HCT116 (cell line): ENCODE measurements around the gene PPP1R14C. TPM values are rescaled to one million over a fixed set of nuclear protein-coding genes. Genes with fewer than 3 reads are reported as not detected.
A peak's percentile ranks its signal among the peaks of the same experiment; 100 is the strongest.

Experiments used
- ATAC-seq: fragments of 200-7000 bp; cut with Tn5 transposase; 2 replicates; pipeline ENCODE4 v1.9.1; 2020; ENCODE audit warnings: mild to moderate bottlenecking, moderate library complexity
- Bru-seq: library from RNA; stranded (reverse); fragments of 400-500 nt; gene quantifications from one replicate; lab custom pipeline; 2021; lab: Mats Ljungman, UMichigan
- BruChase-seq, 2 experiments: library from RNA; stranded (reverse); fragments of 400-500 nt; gene quantifications; one replicate each; lab custom pipeline; 2021; lab: Mats Ljungman, UMichigan
- BruUV-seq: library from RNA; stranded (reverse); fragments of 400-500 nt; replicated peaks from 2 replicates; lab custom pipeline; 2021; lab: Mats Ljungman, UMichigan
- CTCF ChIA-PET: fragments of 300-600 bp; sonication (Branson Sonifier 250); formaldehyde crosslinking; loops from one replicate; lab custom pipeline; 2021; ENCODE audit warnings: antibody characterized with exemption; lab: Charles Lee
- POLR2A ChIA-PET: fragments of 300-600, 350-600 bp; sonication (Branson Sonifier 250); formaldehyde crosslinking; loops from one replicate; lab custom pipeline; 2021; ENCODE audit warnings: antibody characterized with exemption; lab: Charles Lee
- RAD21 ChIA-PET, 2 experiments: fragments of 300-600 bp; sonication (Branson Sonifier 250); formaldehyde crosslinking; loops; one replicate each; lab custom pipeline; 2023; ENCODE audit warnings: low total read pairs in 2 of 2; ENCODE audit not compliant: uncharacterized antibody in 2 of 2, unreplicated experiment in 2 of 2, low non-redundant PET in 1 of 2; lab: Charles Lee
- DNase-seq: peaks from one replicate; pipeline ENCODE4 v3.0.0-alpha.2; 2010; ENCODE audit warnings: low read depth, low spot score
- H2AFZ ChIP-seq: fragments of 200-600 bp; shearing (Covaris generic), sonication (generic); 2 replicates; pipeline ENCODE4 v1.6.1; 2017; ENCODE audit warnings: low read depth, mixed run types, mixed read lengths, antibody characterized with exemption, low read length; ENCODE audit not compliant: poor library complexity, severe bottlenecking
- H3K27ac ChIP-seq: 2 replicates; pipeline ENCODE4 v1.5.1; 2012; ENCODE audit warnings: low read depth, low read length
- H3K27me3 ChIP-seq: fragments of 200-600 bp; sonication (generic); 2 replicates; pipeline ENCODE4 v1.6.1; 2016; ENCODE audit warnings: mixed run types, low read length, mixed read lengths; ENCODE audit not compliant: insufficient read depth
- H3K36me3 ChIP-seq, 2 experiments: fragments of 200-500 bp in 1 of 2; fragments of 200-600 bp in 1 of 2; sonication (Bioruptor generic) in 1 of 2; sonication (generic) in 1 of 2; 2 replicates each; pipeline versions ENCODE4 v1.5.1 to v1.6.1; 2014 to 2016; ENCODE audit warnings: low read length in 2 of 2, inconsistent platforms in 1 of 2, mixed read lengths in 1 of 2, mixed run types in 1 of 2; ENCODE audit not compliant: insufficient read depth in 2 of 2, control insufficient read depth in 1 of 2
- H3K4me1 ChIP-seq, 2 experiments: fragments of 200-600 bp in 1 of 2; sonication (generic) in 1 of 2; 2 replicates each; pipeline versions ENCODE4 v1.5.1 to v1.6.1; 2012 to 2017; ENCODE audit warnings: low read length in 2 of 2, inconsistent platforms in 1 of 2, mild to moderate bottlenecking in 1 of 2, mixed read lengths in 1 of 2, mixed run types in 1 of 2, moderate library complexity in 1 of 2; ENCODE audit not compliant: insufficient read depth in 2 of 2, control insufficient read depth in 1 of 2
- H3K4me2 ChIP-seq: fragments of 200-600 bp; sonication (generic); 2 replicates; pipeline ENCODE4 v1.6.1; 2017; ENCODE audit warnings: mixed run types, low read length, mixed read lengths
- H3K4me3 ChIP-seq, 2 experiments: fragments of 200-600 bp in 1 of 2; sonication (generic) in 1 of 2; replicated peaks in 1 of 2; 2 replicates each; pipeline ENCODE4 v1.5.1; 2011 to 2016; ENCODE audit warnings: low read length in 2 of 2, control low read depth in 1 of 2, low read depth in 1 of 2, mild to moderate bottlenecking in 1 of 2, mixed read lengths in 1 of 2, mixed run types in 1 of 2
- H3K79me2 ChIP-seq: fragments of 200-600 bp; sonication (generic); 2 replicates; pipeline ENCODE4 v1.6.1; 2017; ENCODE audit warnings: mild to moderate bottlenecking, mixed run types, low read length, moderate library complexity, mixed read lengths; ENCODE audit not compliant: insufficient read depth
- H3K9ac ChIP-seq: fragments of 200-600 bp; sonication (generic); 2 replicates; pipeline ENCODE4 v1.6.1; 2016; ENCODE audit warnings: low read length, mixed read lengths
- H3K9me2 ChIP-seq: fragments of 200-600 bp; sonication (generic), shearing (Covaris generic); 2 replicates; pipeline ENCODE4 v1.6.1; 2017; ENCODE audit warnings: mixed run types, mild to moderate bottlenecking, moderate library complexity; ENCODE audit not compliant: insufficient read depth
- H3K9me3 ChIP-seq, 2 experiments: fragments of 200-500 bp in 1 of 2; fragments of 200-600 bp in 1 of 2; sonication (Bioruptor generic) in 1 of 2; sonication (generic) in 1 of 2; 2 replicates each; pipeline ENCODE4 v1.6.1; 2014 to 2017; ENCODE audit warnings: low read length in 2 of 2, mixed read lengths in 2 of 2, inconsistent platforms in 1 of 2, low read depth in 1 of 2, mild to moderate bottlenecking in 1 of 2, mixed run types in 1 of 2, moderate library complexity in 1 of 2; ENCODE audit not compliant: control insufficient read depth in 1 of 2, insufficient read depth in 1 of 2
- H4K20me1 ChIP-seq: fragments of 200-600 bp; sonication (generic), shearing (Covaris generic); 2 replicates; pipeline ENCODE4 v1.6.1; 2017; ENCODE audit warnings: mixed run types, mild to moderate bottlenecking, moderate library complexity; ENCODE audit not compliant: insufficient read depth
- ATF3 ChIP-seq: IDR thresholded peaks from 2 replicates; pipeline ENCODE4 v1.6.1; 2012
- CBX3 ChIP-seq: IDR thresholded peaks from 2 replicates; pipeline ENCODE4 v1.6.1; 2012; ENCODE audit warnings: low read depth
- CEBPB ChIP-seq: IDR thresholded peaks from 2 replicates; pipeline ENCODE4 v1.6.1; 2012; ENCODE audit warnings: low read depth
- CTCF ChIP-seq, 3 experiments: fragments of 200-600 bp in 1 of 3; sonication (generic) in 1 of 3; IDR thresholded peaks in 2 of 3; conservative IDR thresholded peaks in 1 of 3; 2 replicates each; pipeline ENCODE4 v1.5.1; 2012 to 2017; ENCODE audit warnings: low read depth in 2 of 3, low read length in 2 of 3, antibody characterized with exemption in 1 of 3, borderline replicate concordance in 1 of 3, control low read depth in 1 of 3, mild to moderate bottlenecking in 1 of 3, mixed read lengths in 1 of 3, mixed run types in 1 of 3, moderate library complexity in 1 of 3; ENCODE audit not compliant: insufficient read depth in 1 of 3
- EGR1 ChIP-seq: IDR thresholded peaks from 2 replicates; pipeline ENCODE4 v1.6.1; 2012; ENCODE audit warnings: low read depth
- EZH2phosphoT487 ChIP-seq: fragments of 200-600 bp; IDR thresholded peaks from 2 replicates; pipeline ENCODE4 v1.6.1; 2018; ENCODE audit warnings: antibody characterized with exemption, borderline replicate concordance
- FOSL1 ChIP-seq: IDR thresholded peaks from 2 replicates; pipeline ENCODE4 v1.6.1; 2012; ENCODE audit warnings: low read depth
- JUND ChIP-seq: IDR thresholded peaks from 2 replicates; pipeline ENCODE4 v1.6.1; 2012
- MAX ChIP-seq: IDR thresholded peaks from 2 replicates; pipeline ENCODE4 v1.6.1; 2012
- POLR2A ChIP-seq: IDR thresholded peaks from 2 replicates; pipeline ENCODE4 v1.7.0; 2011; ENCODE audit warnings: borderline replicate concordance; ENCODE audit not compliant: insufficient read depth, insufficient read length; ENCODE audit errors: extremely low read depth
- POLR2AphosphoS5 ChIP-seq: IDR thresholded peaks from 2 replicates; pipeline ENCODE4 v1.6.1; 2011; ENCODE audit warnings: mild to moderate bottlenecking, low read depth, low read length, moderate library complexity
- SIN3A ChIP-seq: IDR thresholded peaks from 2 replicates; pipeline ENCODE4 v1.6.1; 2012; ENCODE audit warnings: low read depth
- SP1 ChIP-seq: IDR thresholded peaks from 2 replicates; pipeline ENCODE4 v1.6.1; 2012; ENCODE audit warnings: low read depth
- TCF7L2 ChIP-seq: IDR thresholded peaks from 2 replicates; pipeline ENCODE4 v1.7.0; 2011; ENCODE audit warnings: borderline replicate concordance, inconsistent platforms; ENCODE audit not compliant: insufficient read depth, insufficient read length; ENCODE audit errors: extremely low read depth
- YY1 ChIP-seq: IDR thresholded peaks from 2 replicates; pipeline ENCODE4 v1.6.1; 2011; ENCODE audit warnings: low read length, low read depth, moderate library complexity, mild to moderate bottlenecking; ENCODE audit not compliant: insufficient replicate concordance; ENCODE audit errors: extremely low read depth
- ZFX ChIP-seq: fragments of 450-650 bp; IDR thresholded peaks from 2 replicates; pipeline ENCODE4 v1.6.1; 2017
- intact Hi-C: fragments of 100-400 bp; cut with micrococcal nuclease; formaldehyde crosslinking; loops from 2 replicates; pipeline ENCODE4 v1.10.0; 2022
- long read RNA-seq: library from polyadenylated mRNA; unstranded; transcript quantifications from one replicate; pipeline ENCODE4 v2.0.0, GENCODE V29; 2021; ENCODE audit not compliant: unreplicated experiment
- polyA plus RNA-seq: library from polyadenylated mRNA; unstranded; fragments of >200 nt; gene quantifications from 2 replicates; pipeline ENCODE4 v1.2.1, GENCODE V29; 2012; ENCODE audit warnings: missing spikeins
- total RNA-seq: library from RNA; stranded (reverse); gene quantifications from one replicate; pipeline ENCODE4 v1.2.1, GENCODE V29; 2021; ENCODE audit not compliant: unreplicated experiment
- TF ChIP-seq, protein P1 (sequence below): IDR thresholded peaks from 2 replicates; pipeline ENCODE4 v1.6.1; 2012; ENCODE audit warnings: low read depth

PPP1R14C gene, protein sequence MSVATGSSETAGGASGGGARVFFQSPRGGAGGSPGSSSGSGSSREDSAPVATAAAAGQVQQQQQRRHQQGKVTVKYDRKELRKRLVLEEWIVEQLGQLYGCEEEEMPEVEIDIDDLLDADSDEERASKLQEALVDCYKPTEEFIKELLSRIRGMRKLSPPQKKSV
- total RNA-seq (7.8 TPM), Bru-seq, nascent RNA (percentile 46 among the genes with signal in this experiment), BruChase-seq, experiment 1, labeled RNA remaining after a 6-hour chase (percentile 43 among the genes with signal in this experiment), BruChase-seq, experiment 2, labeled RNA remaining after a 2-hour chase (percentile 38 among the genes with signal in this experiment)
- 4.1 and 5.2 TPM in 2 replicates for polyA plus RNA-seq
- long read RNA-seq, transcript PPP1R14C-201 (4 exons, 2,152 nt), result major isoform, 25 of 25 reads
- long read RNA-seq, partial matches to known transcripts, result 0 of 25 reads
- long read RNA-seq, other reads (novel, unspliced or antisense), result 0 of 25 reads

DNA sequence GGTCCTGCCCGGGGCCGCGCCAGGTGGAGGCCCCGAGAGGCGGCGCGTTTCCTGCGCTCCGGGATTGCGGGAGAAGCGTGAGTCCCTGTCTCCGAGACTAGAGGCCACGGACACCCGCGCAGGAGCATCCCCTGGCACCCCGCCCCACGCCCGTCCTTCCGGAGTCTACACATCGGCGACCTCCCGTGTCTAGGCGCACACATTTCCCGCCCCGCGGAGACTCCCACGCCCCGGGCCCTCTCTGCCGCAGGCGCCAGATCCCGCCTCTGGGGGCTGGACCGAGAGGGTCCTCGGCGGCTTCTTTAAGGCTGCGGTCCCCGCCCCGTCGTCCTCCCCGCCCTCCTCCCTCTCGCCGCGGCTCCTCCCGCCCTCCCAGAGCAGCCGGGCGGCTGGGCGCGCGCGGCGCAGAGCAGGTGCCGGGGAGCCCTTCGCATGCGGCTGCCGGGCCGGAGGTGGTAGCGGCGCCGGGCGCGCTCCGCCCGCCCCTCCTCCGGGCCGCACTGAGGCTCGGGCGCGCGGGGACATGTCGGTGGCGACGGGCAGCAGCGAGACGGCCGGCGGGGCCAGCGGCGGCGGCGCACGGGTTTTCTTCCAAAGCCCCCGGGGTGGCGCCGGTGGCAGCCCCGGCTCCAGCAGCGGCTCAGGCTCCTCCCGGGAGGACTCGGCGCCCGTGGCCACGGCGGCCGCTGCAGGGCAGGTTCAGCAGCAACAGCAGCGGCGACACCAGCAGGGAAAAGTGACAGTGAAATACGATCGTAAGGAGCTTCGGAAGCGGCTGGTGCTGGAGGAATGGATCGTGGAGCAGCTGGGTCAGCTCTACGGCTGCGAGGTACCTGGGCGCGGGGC, at the start of gene PPP1R14C:
Gene PPP1R14C (plus strand): TSS at position 375 of the 846 bp plus-strand sequence. CDS start 149 bp downstream, at position 524.
- peak within 1 kb of the TSS; percentile 92 for H3K4me2 ChIP-seq
- ATAC-seq, result peak; percentile 83

More for the DNA sequence above, at the start of gene PPP1R14C:
- Histone ChIP-seq H3K27ac (peak within 1 kb of the TSS; percentile 32; the same call in 1 of the 2 replicates), H3K36me3 (no peaks in the 10 kb centered on the region), H3K4me3 (peak within 1 kb of the TSS; percentile 60 to 69), H3K79me2 (no peaks in the 10 kb centered on the region), H3K9ac (peak within 1 kb of the TSS; percentile 57), H2AFZ (peak within 1 kb of the TSS; percentile 91), H3K9me2 (no peaks in the 10 kb centered on the region), H4K20me1 (no peaks in the 10 kb centered on the region), H3K9me3 (no peaks in the 10 kb centered on the region), H3K27me3 (no peaks in the 10 kb centered on the region), H3K4me1 (peaks cover 15 to 38% of the 10 kb centered on the region in 2 experiments)
- intact Hi-C loops, result loop anchor here (10.0 kb wide), 2 partner anchors 192 to 672 kb away; no protein-coding TSS in a partner anchor
- TF ChIP-seq JUND, result no peak
- TF ChIP-seq FOSL1, result no peak
- peak; percentile 36 for TF ChIP-seq TCF7L2
- TF ChIP-seq EZH2phosphoT487, result no peak
- no peak for TF ChIP-seq POLR2A
- TF ChIP-seq SP1, result no peak
- TF ChIP-seq YY1, result no peak
- no peak for TF ChIP-seq CEBPB
- TF ChIP-seq, protein P1, sequence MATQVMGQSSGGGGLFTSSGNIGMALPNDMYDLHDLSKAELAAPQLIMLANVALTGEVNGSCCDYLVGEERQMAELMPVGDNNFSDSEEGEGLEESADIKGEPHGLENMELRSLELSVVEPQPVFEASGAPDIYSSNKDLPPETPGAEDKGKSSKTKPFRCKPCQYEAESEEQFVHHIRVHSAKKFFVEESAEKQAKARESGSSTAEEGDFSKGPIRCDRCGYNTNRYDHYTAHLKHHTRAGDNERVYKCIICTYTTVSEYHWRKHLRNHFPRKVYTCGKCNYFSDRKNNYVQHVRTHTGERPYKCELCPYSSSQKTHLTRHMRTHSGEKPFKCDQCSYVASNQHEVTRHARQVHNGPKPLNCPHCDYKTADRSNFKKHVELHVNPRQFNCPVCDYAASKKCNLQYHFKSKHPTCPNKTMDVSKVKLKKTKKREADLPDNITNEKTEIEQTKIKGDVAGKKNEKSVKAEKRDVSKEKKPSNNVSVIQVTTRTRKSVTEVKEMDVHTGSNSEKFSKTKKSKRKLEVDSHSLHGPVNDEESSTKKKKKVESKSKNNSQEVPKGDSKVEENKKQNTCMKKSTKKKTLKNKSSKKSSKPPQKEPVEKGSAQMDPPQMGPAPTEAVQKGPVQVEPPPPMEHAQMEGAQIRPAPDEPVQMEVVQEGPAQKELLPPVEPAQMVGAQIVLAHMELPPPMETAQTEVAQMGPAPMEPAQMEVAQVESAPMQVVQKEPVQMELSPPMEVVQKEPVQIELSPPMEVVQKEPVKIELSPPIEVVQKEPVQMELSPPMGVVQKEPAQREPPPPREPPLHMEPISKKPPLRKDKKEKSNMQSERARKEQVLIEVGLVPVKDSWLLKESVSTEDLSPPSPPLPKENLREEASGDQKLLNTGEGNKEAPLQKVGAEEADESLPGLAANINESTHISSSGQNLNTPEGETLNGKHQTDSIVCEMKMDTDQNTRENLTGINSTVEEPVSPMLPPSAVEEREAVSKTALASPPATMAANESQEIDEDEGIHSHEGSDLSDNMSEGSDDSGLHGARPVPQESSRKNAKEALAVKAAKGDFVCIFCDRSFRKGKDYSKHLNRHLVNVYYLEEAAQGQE, result no peak
- peak; percentile 55; the same call in 1 of the 2 replicates for TF ChIP-seq POLR2AphosphoS5
- no peak for TF ChIP-seq ATF3
- TF ChIP-seq CTCF (IDR thresholded peaks at IDR 0.05 in 2 of 3, conservative IDR thresholded peaks at IDR 0.05 in 1 of 3; ENCODE audit: borderline replicate concordance in 1 of 3, insufficient read depth in 1 of 3, low read depth in 2 of 3, low read length in 2 of 3), result no peak
- 0 out of 2 replicates have a peak, but pooled peaks have one; percentile 41 for TF ChIP-seq CBX3
- TF ChIP-seq EGR1, result no peak
- TF ChIP-seq MAX, result peak; percentile 78
- no peak; the same call in 1 of the 2 replicates for TF ChIP-seq ZFX
- TF ChIP-seq SIN3A, result peak; percentile 24; the same call in 1 of the 2 replicates
- RAD21 ChIA-PET, result no interaction called here
- BruUV-seq, result no TSS peak
- CTCF ChIA-PET, result interaction anchor here (1.3 kb wide), 1 partner anchor 675 kb away, joined by 3 read pairs; no protein-coding TSS in a partner anchor
- POLR2A ChIA-PET, result interaction anchor here (0.5 to 1.4 kb wide), 2 partner anchors 15 to 71 kb away, joined by 3 read pairs; no protein-coding TSS in a partner anchor
- no peak for DNase-seq
